GM19452 (cell line): ENCODE measurements around the gene RGS9.
"Not testable (repeated sequence)": the region's sequence is repeated elsewhere in the genome, so short reads cannot be mapped to it uniquely, and the experiment has no call there.

Experiments
- ATAC-seq: cut with Tn5 transposase; IDR thresholded peaks from one replicate; pipeline ENCODE4 v1.9.1; 2021; ENCODE audit not compliant: unreplicated experiment

RGS9 gene

GRCh38 chr17:65204001-65204400 is 66.8 kb downstream of the RGS9 start:
- no peak for ATAC-seq

GRCh38 chr17:65205655-65206054 is 68.5 kb downstream of the RGS9 start:
- no peak for ATAC-seq

GRCh38 chr17:65207448-65207847 is 70.3 kb downstream of the RGS9 start:
- not testable (repeated sequence) for ATAC-seq

GRCh38 chr17:65208717-65209116 is 71.5 kb downstream of the RGS9 start:
- no peak for ATAC-seq

GRCh38 chr17:65218261-65218660 is 81.1 kb downstream of the RGS9 start:
- no peak for ATAC-seq

GRCh38 chr17:65219124-65219523 is 82.0 kb downstream of the RGS9 start:
- ATAC-seq: no peak

- ATAC-seq: no peak
Measured at GRCh38 chr17:65219707-65220106, 82.5 kb downstream of the RGS9 start.

GRCh38 chr17:65220732-65221131 is 83.6 kb downstream of the RGS9 start:
- no peak for ATAC-seq

GRCh38 chr17:65222214-65222738 is 85.1 kb downstream of the RGS9 start:
- no peak for ATAC-seq

- ATAC-seq: no peak
Measured at GRCh38 chr17:65225061-65225460, 87.9 kb downstream of the RGS9 start.

- ATAC-seq: no peak
Measured at GRCh38 chr17:65226227-65226626, 89.1 kb downstream of the RGS9 start.

- no peak for ATAC-seq
Measured at GRCh38 chr17:65227637-65228036, 90.5 kb downstream of the RGS9 start.

GRCh38 chr17:65228287-65228686 is 91.1 kb downstream of the RGS9 start:
- no peak for ATAC-seq

- ATAC-seq: peak; percentile 73
Measured at GRCh38 chr17:65228734-65229620, 91.8 kb downstream of the RGS9 start.

GRCh38 chr17:65229621-65229995 is 92.4 kb downstream of the RGS9 start:
- ATAC-seq: no peak

GRCh38 chr17:65230040-65230439 is 92.9 kb downstream of the RGS9 start:
- ATAC-seq: no peak

- ATAC-seq: no peak
Measured at GRCh38 chr17:65231086-65231485, 93.9 kb downstream of the RGS9 start.

- ATAC-seq: peak; percentile 51
Measured at GRCh38 chr17:65231662-65232335, 94.6 kb downstream of the RGS9 start.

GRCh38 chr17:65235284-65235683 is 98.1 kb downstream of the RGS9 start:
- ATAC-seq: no peak

- ATAC-seq: no peak
Measured at GRCh38 chr17:65236321-65236720, 99.2 kb downstream of the RGS9 start.

- no peak for ATAC-seq
Measured at GRCh38 chr17:65243838-65244625, 106.9 kb downstream of the RGS9 start.
